Vagina (tissue), 2 donors: ENCODE results near the gene ARMH1. TPM values are rescaled to one million over a fixed set of nuclear protein-coding genes. Genes with fewer than 3 reads are reported as not detected.
A peak's percentile ranks its signal among the peaks of the same experiment; 100 is the strongest.

Experiments used
- DNase-seq, 2 donors: peaks; one replicate each; pipeline ENCODE4 v3.0.0-alpha.2; 2017; ENCODE audit errors: extremely low spot score in 2 of 2
- H3K27ac ChIP-seq: fragments of 200-600 bp; sonication (generic); one replicate; pipeline ENCODE4 v1.5.1; 2019
- H3K27me3 ChIP-seq: fragments of 200-600 bp; sonication (generic); one replicate; pipeline ENCODE4 v1.5.1; 2019
- H3K36me3 ChIP-seq, 2 donors: fragments of 200-600 bp; sonication (generic); one replicate each; pipeline ENCODE4 v1.5.1; 2017 to 2019
- H3K4me1 ChIP-seq: fragments of 200-600 bp; sonication (generic); one replicate; pipeline ENCODE4 v1.5.1; 2019
- H3K4me3 ChIP-seq, 2 donors: fragments of 200-600 bp; sonication (generic); 1 replicate in 1 of 2; 2 replicates in 1 of 2; pipeline ENCODE4 v1.5.1; 2016 to 2019
- H3K9me3 ChIP-seq: fragments of 200-600 bp; sonication (generic); one replicate; pipeline ENCODE4 v1.5.1; 2019
- POLR2A ChIP-seq, 2 donors: fragments of 450-650 bp; IDR thresholded peaks; one replicate each; pipeline ENCODE4 v1.6.1; 2017; ENCODE audit warnings: antibody characterized with exemption in 2 of 2, mild to moderate bottlenecking in 2 of 2, moderate library complexity in 2 of 2
- POLR2AphosphoS5 ChIP-seq, 2 donors: sonication (generic); formaldehyde crosslinking; IDR thresholded peaks; one replicate each; pipeline ENCODE4 v1.9.0; 2017; ENCODE audit warnings: antibody characterized with exemption in 2 of 2, mild to moderate bottlenecking in 2 of 2, low read depth in 1 of 2; ENCODE audit not compliant: insufficient read depth in 1 of 2
- intact Hi-C: fragments of 100-400 bp; cut with DNase I; formaldehyde crosslinking; loops from one replicate; pipeline ENCODE4 v1.15.1; 2023
- total RNA-seq: library from RNA; depleted of rRNA; stranded (reverse); fragments of >200 nt; gene quantifications from one replicate; pipeline ENCODE4 v1.2.3, GENCODE V29; 2016
- TF ChIP-seq, protein P1 (sequence below), 3 experiments: fragments of 450-650 bp in 2 of 3; fragments of 200-600 bp in 1 of 3; sonication (generic) in 1 of 3; IDR thresholded peaks; one replicate each; pipeline ENCODE4 v1.5.1; 2017 to 2019; ENCODE audit warnings: antibody characterized with exemption in 3 of 3, mild to moderate bottlenecking in 2 of 3, moderate library complexity in 2 of 3

The ARMH1 gene
- total RNA-seq, 1 donor from 2014 or later, result not detected

DNA sequence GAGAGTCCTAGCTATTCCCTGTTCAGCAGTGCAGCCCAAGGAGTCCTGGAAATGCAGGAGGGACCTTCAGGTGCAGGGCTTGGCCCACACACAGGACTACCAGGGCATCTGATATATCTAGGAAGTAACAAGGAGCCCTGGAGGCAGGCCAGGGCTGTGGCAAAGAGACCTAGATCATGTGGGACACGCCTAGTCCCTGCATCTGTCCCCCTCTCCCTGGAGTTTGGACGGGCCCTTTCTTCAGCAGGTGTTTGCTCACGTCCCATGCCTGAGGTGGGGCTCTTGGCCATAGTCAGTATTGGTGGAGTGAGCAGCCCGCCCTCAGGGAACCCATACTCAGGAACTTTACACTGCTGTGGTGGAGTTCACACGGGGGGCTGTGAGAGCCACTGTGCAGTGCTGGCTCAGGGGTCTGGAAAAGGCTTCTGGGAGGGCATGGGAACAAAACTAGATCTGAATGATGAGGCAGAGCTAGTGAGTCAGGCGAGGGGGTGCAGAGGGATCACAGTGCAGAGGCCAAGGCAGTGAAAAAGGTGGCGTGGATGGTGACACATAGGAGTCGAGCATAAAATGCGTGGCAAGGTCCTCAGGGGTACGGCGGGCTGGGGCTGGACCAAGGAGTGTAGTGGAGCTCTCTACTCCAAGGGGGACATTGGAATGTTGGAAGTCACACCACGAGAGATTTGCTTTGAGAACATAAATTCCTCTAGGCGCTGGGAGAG is 25.8 kb upstream of the ARMH1 start:
- H3K4me3 ChIP-seq, result no peak overlapping the region
- no peak for DNase-seq
- TF ChIP-seq, protein P1, sequence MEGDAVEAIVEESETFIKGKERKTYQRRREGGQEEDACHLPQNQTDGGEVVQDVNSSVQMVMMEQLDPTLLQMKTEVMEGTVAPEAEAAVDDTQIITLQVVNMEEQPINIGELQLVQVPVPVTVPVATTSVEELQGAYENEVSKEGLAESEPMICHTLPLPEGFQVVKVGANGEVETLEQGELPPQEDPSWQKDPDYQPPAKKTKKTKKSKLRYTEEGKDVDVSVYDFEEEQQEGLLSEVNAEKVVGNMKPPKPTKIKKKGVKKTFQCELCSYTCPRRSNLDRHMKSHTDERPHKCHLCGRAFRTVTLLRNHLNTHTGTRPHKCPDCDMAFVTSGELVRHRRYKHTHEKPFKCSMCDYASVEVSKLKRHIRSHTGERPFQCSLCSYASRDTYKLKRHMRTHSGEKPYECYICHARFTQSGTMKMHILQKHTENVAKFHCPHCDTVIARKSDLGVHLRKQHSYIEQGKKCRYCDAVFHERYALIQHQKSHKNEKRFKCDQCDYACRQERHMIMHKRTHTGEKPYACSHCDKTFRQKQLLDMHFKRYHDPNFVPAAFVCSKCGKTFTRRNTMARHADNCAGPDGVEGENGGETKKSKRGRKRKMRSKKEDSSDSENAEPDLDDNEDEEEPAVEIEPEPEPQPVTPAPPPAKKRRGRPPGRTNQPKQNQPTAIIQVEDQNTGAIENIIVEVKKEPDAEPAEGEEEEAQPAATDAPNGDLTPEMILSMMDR (IDR thresholded peaks at IDR 0.05), result no peak
- no peak for TF ChIP-seq POLR2AphosphoS5 (IDR thresholded peaks at IDR 0.05; ENCODE audit: insufficient read depth in 1 of 2, low read depth in 1 of 2)
- TF ChIP-seq POLR2A (IDR thresholded peaks at IDR 0.05), result no peak
- intact Hi-C loops, result no loop called here
- no peak overlapping the region for H3K27ac ChIP-seq
- no peaks in the 10 kb centered on the region for H3K4me1 ChIP-seq
- peaks cover 0 to 61% of the 10 kb centered on the region in 2 donors for H3K36me3 ChIP-seq
- no peaks in the 10 kb centered on the region for H3K9me3 ChIP-seq
- H3K27me3 ChIP-seq, result no peaks in the 10 kb centered on the region

DNA sequence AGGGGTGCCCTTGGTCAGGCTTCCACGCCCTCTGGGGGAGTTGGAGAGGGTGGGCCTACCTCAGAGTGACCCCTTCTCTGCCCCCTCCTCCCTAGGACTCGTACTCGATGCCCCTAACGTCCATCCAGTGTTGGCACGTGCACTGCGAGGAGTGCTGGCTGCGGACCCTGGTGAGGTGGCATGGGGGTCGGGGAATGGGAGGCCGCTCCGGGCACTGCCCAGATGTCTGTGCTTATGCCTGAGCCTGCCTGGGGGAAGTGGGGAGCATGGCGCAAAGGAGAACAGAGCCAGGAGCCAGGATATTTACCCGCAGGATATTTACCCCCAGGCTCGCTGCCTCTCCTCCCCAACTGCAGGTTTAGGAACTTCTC is 24.7 kb upstream of the ARMH1 start:
- no peaks in the 10 kb centered on the region for H3K4me1 ChIP-seq
- H3K9me3 ChIP-seq, result no peaks in the 10 kb centered on the region
- no peaks in the 10 kb centered on the region for H3K27me3 ChIP-seq
- H3K4me3 ChIP-seq, result no peak overlapping the region
- peaks cover 0 to 54% of the 10 kb centered on the region in 2 donors for H3K36me3 ChIP-seq
- intact Hi-C loops, result loop anchor here (5.0 kb wide), 1 partner anchor 37 kb away; no protein-coding TSS in a partner anchor
- no peak for DNase-seq
- H3K27ac ChIP-seq, result no peak overlapping the region
- TF ChIP-seq, protein P1 (IDR thresholded peaks at IDR 0.05), result no peak
- TF ChIP-seq POLR2AphosphoS5 (IDR thresholded peaks at IDR 0.05; ENCODE audit: insufficient read depth in 1 of 2, low read depth in 1 of 2) (no peak), POLR2A (IDR thresholded peaks at IDR 0.05) (no peak)

DNA sequence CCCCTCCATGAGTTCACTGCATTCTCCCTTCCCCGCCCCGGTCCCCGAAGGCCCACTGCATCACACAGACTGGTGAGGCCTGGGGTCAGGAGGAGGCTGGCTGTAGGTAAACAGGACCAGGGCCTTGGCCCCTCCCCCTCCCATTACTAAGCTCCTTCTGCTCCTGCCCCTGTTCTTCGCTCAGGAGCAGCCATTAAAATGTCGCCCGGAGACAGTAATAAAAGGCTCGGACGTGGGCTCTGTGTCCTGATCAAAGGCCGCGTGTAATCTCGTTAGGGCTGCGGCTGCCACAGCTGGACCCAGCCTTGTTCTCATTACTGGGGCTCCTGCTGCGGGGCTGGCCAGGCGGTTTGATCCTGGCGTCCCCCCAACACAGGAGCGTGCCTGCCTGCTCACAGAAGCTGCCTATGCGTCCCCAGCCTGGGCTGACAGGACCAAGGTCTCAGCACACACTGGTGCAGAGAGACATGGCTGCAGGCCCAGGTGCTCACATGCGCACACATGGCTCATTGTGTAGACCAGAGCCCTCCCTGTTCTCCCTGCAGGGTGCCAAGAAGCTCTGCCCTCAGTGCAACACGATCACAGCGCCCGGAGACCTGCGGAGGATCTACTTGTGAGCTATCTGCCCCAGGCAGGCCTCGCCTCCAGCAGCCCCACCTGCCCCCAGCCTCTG is 24.2 kb upstream of the ARMH1 start:
- Histone ChIP-seq H3K9me3 (no peaks in the 10 kb centered on the region), H3K27me3 (no peaks in the 10 kb centered on the region), H3K4me3 (no peak overlapping the region), H3K4me1 (no peaks in the 10 kb centered on the region), H3K27ac (no peak overlapping the region), H3K36me3 (peaks cover 0 to 49% of the 10 kb centered on the region in 2 donors)
- no peak for TF ChIP-seq POLR2AphosphoS5 (IDR thresholded peaks at IDR 0.05; ENCODE audit: insufficient read depth in 1 of 2, low read depth in 1 of 2)
- intact Hi-C loops, result loop anchor here (5.0 kb wide), 1 partner anchor 38 kb away; no protein-coding TSS in a partner anchor
- DNase-seq, result no peak

DNA sequence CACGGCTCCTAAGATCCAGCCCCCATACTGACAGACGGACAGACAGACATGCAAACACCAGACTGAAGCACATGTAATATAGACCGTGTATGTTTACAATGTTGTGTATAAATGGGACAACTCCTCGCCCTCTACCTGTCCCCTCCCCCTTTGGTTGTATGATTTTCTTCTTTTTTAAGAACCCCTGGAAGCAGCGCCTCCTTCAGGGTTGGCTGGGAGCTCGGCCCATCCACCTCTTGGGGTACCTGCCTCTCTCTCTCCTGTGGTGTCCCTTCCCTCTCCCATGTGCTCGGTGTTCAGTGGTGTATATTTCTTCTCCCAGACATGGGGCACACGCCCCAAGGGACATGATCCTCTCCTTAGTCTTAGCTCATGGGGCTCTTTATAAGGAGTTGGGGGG is 23.4 kb upstream of the ARMH1 start:
- TF ChIP-seq POLR2AphosphoS5 (IDR thresholded peaks at IDR 0.05; ENCODE audit: insufficient read depth in 1 of 2, low read depth in 1 of 2), result no peak
- TF ChIP-seq POLR2A (IDR thresholded peaks at IDR 0.05), result no peak
- TF ChIP-seq, protein P1 (IDR thresholded peaks at IDR 0.05), result no peak
- Histone ChIP-seq H3K4me1 (no peaks in the 10 kb centered on the region), H3K36me3 (peaks cover 0 to 41% of the 10 kb centered on the region in 2 donors), H3K4me3 (no peak overlapping the region), H3K27ac (no peak overlapping the region), H3K9me3 (no peaks in the 10 kb centered on the region), H3K27me3 (no peaks in the 10 kb centered on the region)
- DNase-seq, result no peak
- intact Hi-C loops, result loop anchor here (5.0 kb wide), 1 partner anchor 39 kb away; no protein-coding TSS in a partner anchor

DNA sequence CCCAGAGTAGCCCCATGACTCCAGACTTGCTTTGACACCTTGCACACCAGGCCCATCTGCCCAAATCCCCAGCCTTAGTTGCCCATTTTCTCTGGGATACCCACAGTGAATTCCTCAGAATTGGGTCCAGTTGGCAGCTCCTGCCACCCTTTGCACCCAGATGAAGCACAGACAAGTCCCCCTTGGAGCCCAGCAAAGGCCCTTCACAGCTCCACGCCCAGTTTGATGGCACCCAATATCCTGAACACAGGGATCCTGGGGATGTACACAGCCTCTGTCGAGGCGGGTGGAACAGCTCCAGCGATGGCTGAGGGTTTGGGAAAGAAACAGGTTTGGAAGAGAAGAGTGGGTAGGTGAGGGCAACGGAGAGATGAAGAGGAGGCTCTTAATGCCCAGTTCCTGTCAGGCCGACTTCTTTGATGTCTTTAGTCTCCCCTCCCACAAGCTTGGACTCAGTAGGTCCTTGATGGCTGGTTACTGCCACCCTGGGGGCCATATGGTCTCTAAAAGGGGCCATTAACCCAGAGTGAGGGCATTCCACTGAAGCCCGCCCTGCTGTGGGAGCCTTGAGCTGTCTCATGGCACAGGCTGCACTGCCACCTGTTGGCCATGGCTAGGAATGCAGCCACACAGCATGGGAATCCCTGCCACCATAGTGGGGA is 21.9 kb upstream of the ARMH1 start:
- no peak overlapping the region for H3K27ac ChIP-seq
- TF ChIP-seq POLR2AphosphoS5 (IDR thresholded peaks at IDR 0.05; ENCODE audit: insufficient read depth in 1 of 2, low read depth in 1 of 2) (no peak), POLR2A (IDR thresholded peaks at IDR 0.05) (no peak)
- TF ChIP-seq, protein P1 (IDR thresholded peaks at IDR 0.05), result peak; percentile 89 to 94 (median 91)
- H3K27me3 ChIP-seq, result no peaks in the 10 kb centered on the region
- intact Hi-C loops, result loop anchor here (5.0 kb wide), 1 partner anchor 40 kb away; no protein-coding TSS in a partner anchor
- peaks cover 0 to 28% of the 10 kb centered on the region in 2 donors for H3K36me3 ChIP-seq
- no peaks in the 10 kb centered on the region for H3K4me1 ChIP-seq
- no peak for DNase-seq
- no peaks in the 10 kb centered on the region for H3K9me3 ChIP-seq
- no peak overlapping the region for H3K4me3 ChIP-seq
